HG03442 (cell line): ENCODE measurements around the gene RFX4.

Experiments used
- ATAC-seq: cut with Tn5 transposase; IDR thresholded peaks from one replicate; pipeline ENCODE4 v1.9.1; 2021; ENCODE audit warnings: mild to moderate bottlenecking, moderate library complexity; ENCODE audit not compliant: unreplicated experiment

Gene RFX4

GRCh38 chr12:106645465-106646330 lies 62.9 kb downstream of the RFX4 start:
- no peak for ATAC-seq

- no peak for ATAC-seq
These were observed 63.7 kb downstream of the RFX4 start for GRCh38 chr12:106646472-106646871.

- ATAC-seq, result no peak
These were observed 65.2 kb downstream of the RFX4 start for GRCh38 chr12:106647793-106648514.

DNA sequence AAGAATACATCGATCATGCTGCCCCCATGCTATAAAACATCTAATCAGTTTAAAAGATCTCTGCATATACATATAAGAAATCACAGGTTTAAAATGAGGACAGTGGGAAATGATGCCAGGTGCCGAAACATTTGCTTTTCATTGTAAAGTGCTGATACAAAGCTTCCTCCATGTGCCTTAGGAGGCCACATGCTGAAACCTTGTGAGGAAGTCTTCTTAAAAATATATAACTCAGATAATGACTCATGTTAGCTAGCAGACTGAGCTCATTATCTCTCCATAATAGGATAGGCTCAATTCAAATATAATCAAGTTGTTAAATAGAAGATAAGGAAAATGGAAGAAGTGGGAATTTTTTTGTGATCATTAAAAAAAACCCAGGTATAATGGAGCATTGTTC lies 65.9 kb downstream of the RFX4 start:
- no peak for ATAC-seq

DNA sequence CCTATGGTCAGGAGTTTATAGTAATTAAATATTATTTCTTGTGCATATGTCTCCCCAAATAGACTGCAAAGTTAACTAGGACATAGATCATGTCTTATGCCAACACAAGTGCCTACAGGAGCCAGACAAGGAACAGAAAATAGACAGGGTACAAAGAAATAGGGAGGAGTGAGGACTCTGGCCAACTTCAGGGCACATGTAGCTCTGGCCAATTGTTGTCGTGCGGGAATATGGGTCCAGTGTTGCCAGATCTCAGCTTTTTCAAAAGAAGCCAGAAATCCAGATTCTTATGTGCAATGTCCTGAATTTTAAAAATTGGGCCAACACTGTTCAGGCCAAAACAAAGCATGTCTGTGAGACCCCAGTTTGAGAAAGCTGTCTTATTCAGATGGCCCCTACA lies 68.7 kb downstream of the RFX4 start:
- ATAC-seq, result no peak

- ATAC-seq, result no peak
These were observed 69.8 kb downstream of the RFX4 start for GRCh38 chr12:106652510-106653015.

GRCh38 chr12:106655577-106655976 lies 72.8 kb downstream of the RFX4 start:
- no peak for ATAC-seq

GRCh38 chr12:106657488-106657887 lies 74.7 kb downstream of the RFX4 start:
- ATAC-seq, result no peak

GRCh38 chr12:106663385-106663784 lies 80.6 kb downstream of the RFX4 start:
- no peak for ATAC-seq

DNA sequence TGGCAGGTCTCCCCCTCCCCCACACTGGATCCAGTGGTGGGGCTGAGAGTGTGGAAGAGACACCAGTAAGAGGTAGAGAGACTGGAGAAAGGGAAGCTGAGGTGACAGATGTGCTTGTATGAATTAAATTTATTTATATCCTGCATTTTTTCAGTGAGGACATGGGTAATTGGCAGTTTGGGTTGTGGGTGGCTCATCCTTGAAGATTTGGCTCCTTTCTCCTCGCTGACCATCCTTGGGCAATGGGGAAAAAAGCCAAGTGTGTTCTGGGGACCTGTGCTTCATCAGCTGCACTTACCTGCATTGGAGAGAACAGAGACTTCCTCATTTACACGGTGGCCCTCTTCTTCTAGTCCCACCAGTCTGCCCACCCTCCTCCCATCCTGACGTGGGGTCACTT lies 86.4 kb downstream of the RFX4 start:
- no peak for ATAC-seq

DNA sequence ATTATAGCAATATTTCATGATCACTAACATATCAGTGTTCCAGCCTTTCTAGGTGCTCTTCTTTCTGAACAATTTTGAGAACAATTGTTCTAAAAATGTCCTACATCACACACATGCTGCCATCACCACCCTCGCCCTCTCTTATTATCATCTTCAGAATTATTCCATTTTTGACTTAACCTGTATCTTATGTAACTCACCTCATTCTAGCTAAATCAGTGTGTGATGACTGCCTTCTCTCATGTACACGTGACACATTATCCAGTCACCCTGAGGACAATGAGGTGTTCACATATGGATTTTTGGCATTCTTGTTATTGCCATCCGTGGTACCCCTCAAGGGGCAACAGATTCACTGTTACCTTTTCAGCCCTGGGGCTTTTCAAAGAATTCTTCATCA lies 87.3 kb downstream of the RFX4 start:
- no peak for ATAC-seq

- ATAC-seq, result no peak
These were observed 89.0 kb downstream of the RFX4 start for GRCh38 chr12:106671840-106672239.

DNA sequence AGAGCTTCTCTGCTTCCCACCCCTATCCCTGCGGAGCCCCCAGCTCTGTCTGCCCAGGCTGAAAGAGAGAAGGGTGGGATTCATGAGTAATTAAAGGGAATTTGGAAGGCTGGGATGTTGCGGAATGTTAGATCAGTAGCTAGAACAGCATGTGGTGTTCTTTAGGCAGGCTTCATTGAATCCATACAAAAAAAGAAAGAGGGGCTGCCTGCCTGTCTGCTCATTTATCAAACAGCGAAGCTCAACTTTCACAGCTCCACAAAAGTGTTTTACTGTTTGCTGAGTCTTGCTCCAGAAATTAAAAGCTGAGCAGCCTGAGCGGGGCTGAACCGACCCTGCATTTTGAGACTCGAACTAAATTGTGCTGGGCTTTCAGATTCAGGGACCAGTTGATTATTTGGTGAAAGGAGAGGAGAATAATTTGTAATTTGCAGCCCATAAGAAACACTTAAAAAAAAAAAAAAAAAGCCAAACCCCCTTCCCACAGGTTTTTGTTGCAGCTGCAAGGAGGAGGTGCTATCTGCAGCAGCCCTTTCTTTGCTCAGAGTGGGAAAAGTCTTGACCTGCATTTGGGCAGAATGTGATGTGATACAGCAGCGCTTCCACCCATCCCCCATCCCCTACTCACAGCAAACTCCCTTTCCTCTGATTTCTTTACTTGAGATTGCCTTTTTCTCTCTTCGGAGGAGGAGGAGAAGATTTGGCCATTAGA lies 89.7 kb downstream of the RFX4 start:
- no peak for ATAC-seq

DNA sequence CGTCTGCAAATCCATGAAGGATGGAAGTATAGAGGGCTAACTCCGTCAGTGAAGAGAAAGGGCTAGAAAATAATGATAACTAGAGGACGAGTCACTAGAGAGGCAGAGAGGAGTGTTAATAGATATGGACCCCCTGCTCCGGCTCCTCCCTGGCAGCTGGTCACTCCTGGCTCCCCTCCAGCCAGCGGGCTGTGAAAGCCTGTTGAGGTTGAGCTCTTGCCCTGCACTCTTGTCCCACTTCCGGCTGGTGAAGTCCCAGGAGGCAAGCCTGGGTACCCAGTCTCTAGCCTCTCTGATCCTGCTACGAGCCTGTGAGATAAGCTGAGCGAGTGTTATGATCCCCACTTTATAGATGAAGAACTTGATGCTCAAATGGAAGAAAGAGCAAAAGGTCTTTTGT lies 90.3 kb downstream of the RFX4 start:
- ATAC-seq, result no peak

DNA sequence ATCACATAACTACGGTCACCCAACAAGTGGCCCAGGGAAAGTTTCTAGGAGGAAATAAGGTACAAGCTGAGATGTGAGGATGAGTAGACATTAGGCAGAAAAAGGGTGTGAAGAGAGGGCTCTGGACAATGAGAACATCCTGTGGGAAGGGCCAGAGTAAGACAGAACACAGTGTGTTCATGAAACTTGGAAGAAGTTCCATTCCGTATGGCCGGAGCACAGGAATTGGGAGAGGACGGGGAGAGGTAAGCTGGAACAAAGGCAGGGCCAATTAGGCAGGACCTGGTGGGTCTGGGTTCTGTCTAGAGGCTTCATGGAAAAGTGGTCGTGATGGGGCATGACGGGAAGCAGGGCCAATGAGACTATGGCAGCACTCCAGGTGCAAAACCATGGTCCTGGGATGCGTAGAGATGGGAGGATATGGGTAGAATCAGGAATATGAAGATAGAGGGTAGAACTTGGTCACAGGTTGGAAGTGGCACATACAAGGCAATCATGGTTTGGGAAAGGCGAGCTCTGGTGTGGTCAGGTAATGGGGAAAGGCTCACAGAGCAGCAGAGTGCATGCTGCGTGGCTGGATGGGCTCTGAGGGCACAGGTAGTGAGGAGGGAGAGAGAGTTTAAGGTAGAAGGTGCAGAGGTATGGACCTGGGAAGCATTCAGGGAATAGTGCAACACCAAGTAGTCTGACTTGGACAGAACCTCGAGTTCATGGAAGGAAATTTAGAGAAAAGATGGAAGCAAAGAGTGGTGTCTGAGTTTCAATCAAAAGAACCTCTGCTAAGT lies 93.0 kb downstream of the RFX4 start:
- no peak for ATAC-seq

GRCh38 chr12:106679574-106679973 lies 96.8 kb downstream of the RFX4 start:
- no peak for ATAC-seq

GRCh38 chr12:106680280-106680679 lies 97.5 kb downstream of the RFX4 start:
- ATAC-seq, result no peak

- ATAC-seq, result no peak
These were observed 98.4 kb downstream of the RFX4 start for GRCh38 chr12:106681210-106681609.

DNA sequence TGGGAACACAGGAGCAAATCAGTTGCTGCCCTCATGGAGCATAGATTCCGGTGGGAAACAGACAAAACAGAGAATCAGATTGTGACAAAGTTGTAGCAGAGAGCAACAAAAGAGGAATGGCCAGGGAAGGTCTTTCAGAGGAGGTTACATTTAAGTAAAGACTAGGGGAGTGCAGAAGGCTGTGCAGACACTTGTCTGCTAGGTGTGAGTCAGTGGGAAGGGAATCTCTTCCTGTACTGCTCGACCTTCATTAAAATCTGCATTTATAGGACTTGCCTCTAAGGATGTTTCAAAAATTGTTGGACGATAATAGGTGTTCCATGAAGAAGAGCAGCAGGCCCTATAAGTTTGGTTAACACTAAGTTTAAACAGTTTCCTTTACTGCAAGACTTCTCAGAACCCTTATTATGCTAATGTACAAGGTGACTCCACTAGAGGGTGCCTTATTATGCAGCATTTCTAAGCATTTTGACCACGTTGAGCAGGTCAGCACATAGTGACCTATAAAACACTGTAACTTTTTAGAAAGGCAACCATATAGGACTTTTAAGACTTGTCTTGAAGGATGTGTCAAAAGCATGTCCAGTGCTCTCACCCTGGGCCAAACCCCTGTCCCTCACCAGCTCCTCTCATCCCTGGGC lies 99.9 kb downstream of the RFX4 start:
- ATAC-seq, result no peak

- no peak for ATAC-seq
These were observed 101.7 kb downstream of the RFX4 start for GRCh38 chr12:106684497-106684896.
